SK-N-SH (cell line): Measurements from ENCODE around the gene GPD1. TPM values are rescaled to one million over a fixed set of nuclear protein-coding genes. Genes with fewer than 3 reads are reported as not detected.
A peak's percentile ranks its signal among the peaks of the same experiment; 100 is the strongest.

Experiments used
- CTCF ChIA-PET: fragments of 300-600, 350-600 bp; formaldehyde crosslinking; extraction: SDS; loops from one replicate; lab custom pipeline; 2021; lab: Yijun Ruan, JAX
- POLR2A ChIA-PET: fragments of 350-600 bp; sonication (Branson Sonifier 250); formaldehyde crosslinking; extraction: SDS; loops from one replicate; lab custom pipeline; 2020; ENCODE audit warnings: antibody characterized with exemption, inconsistent platforms; lab: Yijun Ruan, JAX
- DNase-seq: peaks from one replicate; pipeline ENCODE4 v3.0.0; 2012
- H2AFZ ChIP-seq: fragments of 200-600 bp; sonication (generic); 2 replicates; pipeline ENCODE4 v1.8.1; 2016; ENCODE audit warnings: antibody characterized with exemption, mild to moderate bottlenecking, low read depth
- H3F3A ChIP-seq: fragments of 200-600 bp; sonication (generic); replicated peaks from 2 replicates; pipeline ENCODE3; 2016; ENCODE audit warnings: antibody characterized with exemption, mild to moderate bottlenecking; ENCODE audit not compliant: insufficient read depth
- H3K27ac ChIP-seq, 2 experiments: fragments of 200-500 bp in 1 of 2; fragments of 200-600 bp in 1 of 2; sonication (Bioruptor generic) in 1 of 2; sonication (generic), shearing (Covaris generic) in 1 of 2; 2 replicates each; pipeline versions ENCODE4 v1.5.1 to v1.6.1; 2014 to 2016; ENCODE audit warnings: low read depth in 2 of 2, inconsistent platforms in 1 of 2, low read length in 1 of 2, mild to moderate bottlenecking in 1 of 2, mixed read lengths in 1 of 2
- H3K27me3 ChIP-seq: fragments of 200-600 bp; sonication (generic), shearing (Covaris generic); 2 replicates; pipeline ENCODE4 v1.6.1; 2016; ENCODE audit warnings: mixed run types; ENCODE audit not compliant: insufficient read depth
- H3K36me3 ChIP-seq, 2 experiments: fragments of 200-500 bp in 1 of 2; fragments of 200-600 bp in 1 of 2; sonication (Bioruptor generic) in 1 of 2; sonication (generic) in 1 of 2; replicated peaks in 1 of 2; 2 replicates each; pipeline versions ENCODE3 to v1.5.1; 2014 to 2016; ENCODE audit warnings: low read length in 1 of 2, mild to moderate bottlenecking in 1 of 2; ENCODE audit not compliant: insufficient read depth in 2 of 2, control insufficient read depth in 1 of 2
- H3K4me1 ChIP-seq, 2 experiments: fragments of 200-500 bp in 1 of 2; fragments of 200-600 bp in 1 of 2; sonication (Bioruptor generic) in 1 of 2; sonication (generic), shearing (Covaris generic) in 1 of 2; 2 replicates each; pipeline versions ENCODE4 v1.5.1 to v1.6.1; 2014 to 2016; ENCODE audit warnings: low read depth in 1 of 2, low read length in 1 of 2, mixed run types in 1 of 2; ENCODE audit not compliant: insufficient read depth in 2 of 2, control insufficient read depth in 1 of 2
- H3K4me2 ChIP-seq: fragments of 200-600 bp; sonication (generic), shearing (Covaris generic); 2 replicates; pipeline ENCODE4 v1.6.1; 2017; ENCODE audit warnings: mixed run types
- H3K4me3 ChIP-seq, 2 experiments: fragments of 200-500 bp in 1 of 2; fragments of 200-600 bp in 1 of 2; sonication (Bioruptor generic) in 1 of 2; sonication (generic), shearing (Covaris generic) in 1 of 2; 2 replicates each; pipeline versions ENCODE4 v1.5.1 to v1.8.1; 2014 to 2016; ENCODE audit warnings: low read depth in 2 of 2, inconsistent platforms in 1 of 2, low read length in 1 of 2, mild to moderate bottlenecking in 1 of 2, mixed read lengths in 1 of 2, moderate library complexity in 1 of 2
- H3K79me2 ChIP-seq: fragments of 200-600 bp; sonication (generic); 2 replicates; pipeline ENCODE4 v1.8.1; 2017; ENCODE audit warnings: mild to moderate bottlenecking; ENCODE audit not compliant: insufficient read depth
- H3K9ac ChIP-seq: fragments of 200-600 bp; sonication (generic); 2 replicates; pipeline ENCODE4 v1.6.1; 2017; ENCODE audit warnings: mixed run types
- H3K9me2 ChIP-seq: fragments of 200-600 bp; sonication (generic); 2 replicates; pipeline ENCODE4 v1.6.1; 2017; ENCODE audit warnings: mixed run types
- H3K9me3 ChIP-seq: fragments of 200-600 bp; sonication (generic); 2 replicates; pipeline ENCODE4 v1.6.1; 2017; ENCODE audit warnings: mixed run types, mild to moderate bottlenecking, moderate library complexity
- H4K20me1 ChIP-seq: fragments of 200-600 bp; sonication (generic); 2 replicates; pipeline ENCODE4 v1.6.1; 2017; ENCODE audit warnings: mild to moderate bottlenecking, mixed run types; ENCODE audit not compliant: insufficient read depth
- EP300 ChIP-seq, 2 experiments: IDR thresholded peaks; 2 replicates each; pipeline versions ENCODE4 v1.4.0 to v1.6.1; 2012; ENCODE audit warnings: borderline replicate concordance in 1 of 2, low read depth in 1 of 2, low read length in 1 of 2
- EZH2phosphoT487 ChIP-seq: fragments of 200-600 bp; sonication (generic); IDR thresholded peaks from 2 replicates; pipeline ENCODE4 v1.6.1; 2017; ENCODE audit warnings: low read depth, mixed run types, mild to moderate bottlenecking, antibody characterized with exemption, moderate library complexity, borderline replicate concordance
- FOSL2 ChIP-seq: IDR thresholded peaks from 2 replicates; pipeline ENCODE4 v1.4.0; 2012; ENCODE audit warnings: low read depth, mild to moderate bottlenecking, moderate library complexity, borderline replicate concordance
- GATA2 ChIP-seq: sonication (generic); formaldehyde crosslinking; IDR thresholded peaks from 2 replicates; pipeline ENCODE4 v1.5.0; 2020; ENCODE audit warnings: mild to moderate bottlenecking, missing genetic modification reagents
- JUND ChIP-seq: IDR thresholded peaks from 2 replicates; pipeline ENCODE4 v1.4.0; 2012
- MXI1 ChIP-seq: IDR thresholded peaks from 2 replicates; pipeline ENCODE4 v1.6.1; 2012; ENCODE audit warnings: mild to moderate bottlenecking, low read depth, low read length, improper control_type of control experiment
- NFIC ChIP-seq: IDR thresholded peaks from 2 replicates; pipeline ENCODE4 v1.4.0; 2012; ENCODE audit warnings: borderline replicate concordance
- NRF1 ChIP-seq: IDR thresholded peaks from 2 replicates; pipeline ENCODE4 v1.6.1; 2012; ENCODE audit warnings: low read depth, mild to moderate bottlenecking, low read length
- RAD21 ChIP-seq: IDR thresholded peaks from 2 replicates; pipeline ENCODE4 v1.6.1; 2012; ENCODE audit warnings: mild to moderate bottlenecking, low read length
- RCOR1 ChIP-seq: fragments of 150-350 bp; IDR thresholded peaks from 2 replicates; pipeline ENCODE4 v1.6.1; 2017; ENCODE audit warnings: antibody characterized with exemption, low read length
- RFX5 ChIP-seq: IDR thresholded peaks from 2 replicates; pipeline ENCODE4 v1.6.1; 2012; ENCODE audit warnings: mild to moderate bottlenecking, improper control_type of control experiment, low read length
- SMC3 ChIP-seq: IDR thresholded peaks from 2 replicates; pipeline ENCODE4 v1.6.1; 2012; ENCODE audit warnings: low read depth, low read length, improper control_type of control experiment
- TCF12 ChIP-seq: IDR thresholded peaks from 2 replicates; pipeline ENCODE4 v1.4.0; 2012
- TEAD4 ChIP-seq: IDR thresholded peaks from 2 replicates; pipeline ENCODE4 v1.4.0; 2012; ENCODE audit warnings: mild to moderate bottlenecking, borderline replicate concordance; ENCODE audit not compliant: insufficient read depth
- WGBS: methylation state at CpG from one replicate; pipeline ENCODE4 v1.1.6; 2017; ENCODE audit warnings: low lambda C conversion rate; 5-methylcytosine and 5-hydroxymethylcytosine counted together
- polyA plus RNA-seq, 3 experiments: library from polyadenylated mRNA; depleted of rRNA; stranded (reverse); fragments of >200 nt; gene quantifications; 2 replicates each; pipeline ENCODE4 v1.2.3, GENCODE V29; 2012
- TF ChIP-seq, protein P1 (sequence below): IDR thresholded peaks from 2 replicates; pipeline ENCODE4 v1.4.0; 2012; ENCODE audit warnings: low read depth
- TF ChIP-seq, protein P2 (sequence below): IDR thresholded peaks from 2 replicates; pipeline ENCODE4 v1.6.1; 2012; ENCODE audit warnings: mild to moderate bottlenecking, low read depth, low read length, moderate library complexity
- TF ChIP-seq, protein P3 (sequence below): fragments of 150-350 bp; IDR thresholded peaks from 2 replicates; pipeline ENCODE4 v1.6.1; 2016; ENCODE audit warnings: mild to moderate bottlenecking, low read depth, low read length
- TF ChIP-seq, protein P4 (sequence below): fragments of 200-600 bp; sonication (generic); IDR thresholded peaks from 2 replicates; pipeline ENCODE4 v1.6.1; 2017; ENCODE audit warnings: antibody characterized with exemption, mild to moderate bottlenecking, moderate library complexity

Gene GPD1
- polyA plus RNA-seq (2012; rRNA removed), result 0.07 and 0.26 TPM in 2 replicates
- polyA plus RNA-seq (2012; cell fraction: cytosol; rRNA removed), result 0.06 and 0.07 TPM in 2 replicates
- polyA plus RNA-seq (2012; cell fraction: nucleus; rRNA removed), result 0.72 and 1.0 TPM in 2 replicates

DNA sequence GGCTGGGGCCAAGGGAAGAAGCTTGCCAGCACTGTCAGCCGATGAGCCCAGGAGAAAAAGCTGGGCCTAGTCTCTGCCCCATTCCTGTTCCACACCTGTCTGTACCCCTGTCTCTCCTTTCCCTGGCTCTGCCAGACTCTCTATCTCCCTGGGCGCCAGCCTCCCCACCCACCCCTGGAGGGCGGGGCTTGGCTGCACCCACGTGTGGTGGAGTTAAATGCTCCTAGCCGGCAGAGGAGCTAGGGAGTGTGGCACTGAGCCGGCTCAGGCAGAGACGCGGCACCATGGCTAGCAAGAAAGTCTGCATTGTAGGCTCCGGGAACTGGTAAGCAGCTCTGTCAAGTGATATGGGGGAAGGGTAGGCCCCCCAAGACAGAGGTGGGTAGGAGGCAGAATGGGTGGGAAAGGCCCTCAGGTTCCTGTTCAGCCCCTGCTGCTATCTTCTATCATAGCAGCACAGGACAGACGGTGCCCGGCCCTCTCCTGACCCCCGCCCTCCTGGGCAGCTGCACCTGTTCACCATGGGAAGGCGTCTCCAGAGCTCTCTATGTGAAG is at the start of gene GPD1:
TSS of gene GPD1 (plus strand) at position 242 of the 555 bp plus-strand sequence. CDS start at position 285, 43 bp downstream.
- CTCF ChIA-PET, result interaction anchor here (0.7 to 12.3 kb wide), 11 partner anchors 8 to 136 kb away, joined by 3 to 96 read pairs (median 6); partner anchors contain the start of genes CERS5 and COX14

DNA sequence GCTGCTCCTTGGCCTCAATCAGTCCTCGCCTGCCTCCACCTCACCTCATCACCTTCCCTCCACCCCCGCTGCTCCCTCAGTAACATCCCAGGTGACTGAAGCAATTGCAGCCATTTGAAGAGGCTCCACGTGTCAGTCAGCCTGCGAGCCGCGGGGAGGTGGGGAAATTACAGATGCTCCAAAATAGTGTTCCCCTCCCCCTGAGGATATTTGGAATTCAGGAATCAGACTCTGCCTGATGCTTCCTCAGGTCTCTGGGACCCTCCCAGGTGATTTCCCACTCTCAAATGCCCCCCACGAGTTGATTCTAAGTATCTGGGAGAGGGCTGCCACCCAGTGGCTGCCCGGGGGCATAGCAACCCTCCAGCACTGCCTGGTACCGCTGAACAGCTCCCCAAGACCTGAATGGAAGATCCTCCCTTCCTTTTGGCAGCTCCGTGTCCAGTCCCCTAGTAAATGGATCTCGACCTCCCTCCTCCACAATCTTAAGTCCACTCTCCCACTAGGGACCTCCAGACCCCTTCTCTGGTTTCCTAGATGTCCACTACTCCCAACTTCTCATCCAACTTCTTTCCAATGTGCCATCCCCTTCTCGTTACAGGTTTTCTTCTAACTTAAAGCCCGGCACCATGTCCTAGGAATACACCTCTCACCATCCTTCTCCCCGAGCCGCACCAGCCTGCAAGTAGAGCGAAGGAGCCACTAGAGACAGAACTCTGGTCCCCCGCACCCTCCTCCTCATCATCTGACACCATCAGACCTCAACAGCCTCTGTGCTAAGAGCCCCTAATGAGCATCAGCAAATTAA is 47.8 kb upstream of the GPD1 start:
- Histone ChIP-seq H3K4me1 (peaks cover 7 to 29% of the 10 kb centered on the region in 2 experiments; a peak in 2 of 4 replicates), H3K27ac (no peak overlapping the region), H4K20me1 (no peaks in the 10 kb centered on the region), H3F3A (peaks cover 7% of the 10 kb centered on the region), H3K9me2 (no peaks in the 10 kb centered on the region), H2AFZ (no peak overlapping the region), H3K9me3 (no peaks in the 10 kb centered on the region), H3K36me3 (peaks cover 0 to 1% of the 10 kb centered on the region in 2 experiments), H3K27me3 (peaks cover 7% of the 10 kb centered on the region), H3K79me2 (no peaks in the 10 kb centered on the region), H3K4me2 (peak overlapping the region; percentile 77; the same call in 1 of the 2 replicates), H3K9ac (no peak overlapping the region), H3K4me3 (no peak overlapping the region; a peak in 1 of 4 replicates)
- peak; percentile 86 for DNase-seq
- POLR2A ChIA-PET, result interaction anchor here (0.8 to 1.0 kb wide), 2 partner anchors 87 to 89 kb away, joined by 3 read pairs; no protein-coding TSS in a partner anchor
- CTCF ChIA-PET, result interaction anchor here (0.6 to 37.6 kb wide), 38 partner anchors 11 to 307 kb away, joined by 3 to 1401 read pairs (median 4); partner anchors contain the start of genes AQP5, AQP6, CERS5 and COX14
- 36% methylated on average over 17 of the region's 17 CpGs for WGBS
- TF ChIP-seq RAD21 (peak; percentile 88), JUND (no peak), GATA2 (CRISPR knock-in tag) (no peak), EP300 (IDR thresholded peaks at IDR 0.05; ENCODE audit: borderline replicate concordance in 1 of 2, low read depth in 1 of 2, low read length in 1 of 2) (no peak), RCOR1 (no peak), FOSL2 (no peak), TEAD4 (no peak), RFX5 (no peak), EZH2phosphoT487 (no peak), NRF1 (no peak), TCF12 (no peak), NFIC (no peak)
- TF ChIP-seq, protein P1, sequence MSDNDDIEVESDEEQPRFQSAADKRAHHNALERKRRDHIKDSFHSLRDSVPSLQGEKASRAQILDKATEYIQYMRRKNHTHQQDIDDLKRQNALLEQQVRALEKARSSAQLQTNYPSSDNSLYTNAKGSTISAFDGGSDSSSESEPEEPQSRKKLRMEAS, result no peak
- TF ChIP-seq, protein P2, sequence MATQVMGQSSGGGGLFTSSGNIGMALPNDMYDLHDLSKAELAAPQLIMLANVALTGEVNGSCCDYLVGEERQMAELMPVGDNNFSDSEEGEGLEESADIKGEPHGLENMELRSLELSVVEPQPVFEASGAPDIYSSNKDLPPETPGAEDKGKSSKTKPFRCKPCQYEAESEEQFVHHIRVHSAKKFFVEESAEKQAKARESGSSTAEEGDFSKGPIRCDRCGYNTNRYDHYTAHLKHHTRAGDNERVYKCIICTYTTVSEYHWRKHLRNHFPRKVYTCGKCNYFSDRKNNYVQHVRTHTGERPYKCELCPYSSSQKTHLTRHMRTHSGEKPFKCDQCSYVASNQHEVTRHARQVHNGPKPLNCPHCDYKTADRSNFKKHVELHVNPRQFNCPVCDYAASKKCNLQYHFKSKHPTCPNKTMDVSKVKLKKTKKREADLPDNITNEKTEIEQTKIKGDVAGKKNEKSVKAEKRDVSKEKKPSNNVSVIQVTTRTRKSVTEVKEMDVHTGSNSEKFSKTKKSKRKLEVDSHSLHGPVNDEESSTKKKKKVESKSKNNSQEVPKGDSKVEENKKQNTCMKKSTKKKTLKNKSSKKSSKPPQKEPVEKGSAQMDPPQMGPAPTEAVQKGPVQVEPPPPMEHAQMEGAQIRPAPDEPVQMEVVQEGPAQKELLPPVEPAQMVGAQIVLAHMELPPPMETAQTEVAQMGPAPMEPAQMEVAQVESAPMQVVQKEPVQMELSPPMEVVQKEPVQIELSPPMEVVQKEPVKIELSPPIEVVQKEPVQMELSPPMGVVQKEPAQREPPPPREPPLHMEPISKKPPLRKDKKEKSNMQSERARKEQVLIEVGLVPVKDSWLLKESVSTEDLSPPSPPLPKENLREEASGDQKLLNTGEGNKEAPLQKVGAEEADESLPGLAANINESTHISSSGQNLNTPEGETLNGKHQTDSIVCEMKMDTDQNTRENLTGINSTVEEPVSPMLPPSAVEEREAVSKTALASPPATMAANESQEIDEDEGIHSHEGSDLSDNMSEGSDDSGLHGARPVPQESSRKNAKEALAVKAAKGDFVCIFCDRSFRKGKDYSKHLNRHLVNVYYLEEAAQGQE, result peak; percentile 74; the same call in 1 of the 2 replicates
- TF ChIP-seq, protein P3, sequence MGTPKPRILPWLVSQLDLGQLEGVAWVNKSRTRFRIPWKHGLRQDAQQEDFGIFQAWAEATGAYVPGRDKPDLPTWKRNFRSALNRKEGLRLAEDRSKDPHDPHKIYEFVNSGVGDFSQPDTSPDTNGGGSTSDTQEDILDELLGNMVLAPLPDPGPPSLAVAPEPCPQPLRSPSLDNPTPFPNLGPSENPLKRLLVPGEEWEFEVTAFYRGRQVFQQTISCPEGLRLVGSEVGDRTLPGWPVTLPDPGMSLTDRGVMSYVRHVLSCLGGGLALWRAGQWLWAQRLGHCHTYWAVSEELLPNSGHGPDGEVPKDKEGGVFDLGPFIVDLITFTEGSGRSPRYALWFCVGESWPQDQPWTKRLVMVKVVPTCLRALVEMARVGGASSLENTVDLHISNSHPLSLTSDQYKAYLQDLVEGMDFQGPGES, result no peak
- TF ChIP-seq, protein P4, sequence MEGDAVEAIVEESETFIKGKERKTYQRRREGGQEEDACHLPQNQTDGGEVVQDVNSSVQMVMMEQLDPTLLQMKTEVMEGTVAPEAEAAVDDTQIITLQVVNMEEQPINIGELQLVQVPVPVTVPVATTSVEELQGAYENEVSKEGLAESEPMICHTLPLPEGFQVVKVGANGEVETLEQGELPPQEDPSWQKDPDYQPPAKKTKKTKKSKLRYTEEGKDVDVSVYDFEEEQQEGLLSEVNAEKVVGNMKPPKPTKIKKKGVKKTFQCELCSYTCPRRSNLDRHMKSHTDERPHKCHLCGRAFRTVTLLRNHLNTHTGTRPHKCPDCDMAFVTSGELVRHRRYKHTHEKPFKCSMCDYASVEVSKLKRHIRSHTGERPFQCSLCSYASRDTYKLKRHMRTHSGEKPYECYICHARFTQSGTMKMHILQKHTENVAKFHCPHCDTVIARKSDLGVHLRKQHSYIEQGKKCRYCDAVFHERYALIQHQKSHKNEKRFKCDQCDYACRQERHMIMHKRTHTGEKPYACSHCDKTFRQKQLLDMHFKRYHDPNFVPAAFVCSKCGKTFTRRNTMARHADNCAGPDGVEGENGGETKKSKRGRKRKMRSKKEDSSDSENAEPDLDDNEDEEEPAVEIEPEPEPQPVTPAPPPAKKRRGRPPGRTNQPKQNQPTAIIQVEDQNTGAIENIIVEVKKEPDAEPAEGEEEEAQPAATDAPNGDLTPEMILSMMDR, result peak; percentile 97

More for the DNA sequence above, at the start of gene GPD1:
- Histone ChIP-seq H3K36me3 (peaks cover 14 to 23% of the 10 kb centered on the region in 2 experiments), H3K4me3 (no peak within 1 kb of the TSS), H3K27ac (peak within 1 kb of the TSS in 1 of 2 experiments; percentile 36; a peak in 1 of 4 replicates), H3K9me3 (no peaks in the 10 kb centered on the region), H4K20me1 (no peaks in the 10 kb centered on the region), H3K27me3 (no peaks in the 10 kb centered on the region), H3F3A (peaks cover 26% of the 10 kb centered on the region), H3K9ac (no peak within 1 kb of the TSS), H3K4me2 (no peak within 1 kb of the TSS), H3K4me1 (peaks cover 0 to 23% of the 10 kb centered on the region in 2 experiments; a peak in 1 of 4 replicates), H3K79me2 (no peaks in the 10 kb centered on the region), H2AFZ (no peak within 1 kb of the TSS), H3K9me2 (no peaks in the 10 kb centered on the region)
- POLR2A ChIA-PET, result interaction anchor here (0.6 to 1.8 kb wide), 4 partner anchors 8 to 64 kb away, joined by 3 to 12 read pairs (median 6); partner anchors contain the start of genes CERS5, COX14 and SMARCD1
- peak; percentile 74 for DNase-seq
- TF ChIP-seq SMC3, result no peak
- TF ChIP-seq MXI1, result peak; percentile 86
- TF ChIP-seq FOSL2, result no peak
- 48% methylated on average over 12 of the region's 13 CpGs for WGBS
